ENCODE results near the gene PMAIP1.
"Not testable (repeated sequence)": the region's sequence is repeated elsewhere in the genome, so short reads cannot be mapped to it uniquely, and the experiment has no call there.

PMAIP1 gene

GRCh38 chr18:59899298-59900221 is at the start of gene PMAIP1:
TSS of gene PMAIP1 (plus strand) at chr18:59899996. CDS start at chr18:59900178, 182 bp downstream.
- peaks cover 7% of the 10 kb centered on the region for H3K4me1 ChIP-seq (ENCODE audit: control insufficient read depth, insufficient read depth, low read length)
- peaks cover 27 to 55% of the 10 kb centered on the region in 2 donors for H3K27me3 ChIP-seq (ENCODE audit: control insufficient read depth in 1 of 2, insufficient read depth in 2 of 2, low read length in 2 of 2)
- H3K9ac ChIP-seq (ENCODE audit: low read length in 2 of 2) = peak within 1 kb of the TSS in 1 of 2 donors; percentile 36
- peak within 1 kb of the TSS; percentile 55 to 73 for H3K4me3 ChIP-seq (ENCODE audit: low read length in 2 of 2)
- H3K9me3 ChIP-seq (ENCODE audit: control insufficient read depth in 2 of 2, low read length in 2 of 2) = peaks cover 0 to 5% of the 10 kb centered on the region in 2 donors
- no peaks in the 10 kb centered on the region for H3K36me3 ChIP-seq (ENCODE audit: control insufficient read depth in 2 of 2, insufficient read depth in 2 of 2, low read length in 2 of 2)
- no peak within 1 kb of the TSS for H3K27ac ChIP-seq (ENCODE audit: low read length)

- H3K4me3 ChIP-seq (ENCODE audit: low read length in 2 of 2) = no peak overlapping the region
- no peaks in the 10 kb centered on the region for H3K4me1 ChIP-seq (ENCODE audit: control insufficient read depth, insufficient read depth, low read length)
- no peaks in the 10 kb centered on the region for H3K36me3 ChIP-seq (ENCODE audit: control insufficient read depth in 2 of 2, insufficient read depth in 2 of 2, low read length in 2 of 2)
- H3K27me3 ChIP-seq (ENCODE audit: control insufficient read depth in 1 of 2, insufficient read depth in 2 of 2, low read length in 2 of 2) = peaks cover 0 to 2% of the 10 kb centered on the region in 2 donors
- H3K9ac ChIP-seq (ENCODE audit: low read length in 2 of 2) = no peak overlapping the region
- no peak overlapping the region for H3K27ac ChIP-seq (ENCODE audit: low read length)
- no peaks in the 10 kb centered on the region for H3K9me3 ChIP-seq (ENCODE audit: control insufficient read depth in 2 of 2, low read length in 2 of 2)
Measured at GRCh38 chr18:59851784-59852399, 47.9 kb upstream of the PMAIP1 start.

- no peaks in the 10 kb centered on the region for H3K4me1 ChIP-seq (ENCODE audit: control insufficient read depth, insufficient read depth, low read length)
- H3K9me3 ChIP-seq (ENCODE audit: control insufficient read depth in 2 of 2, low read length in 2 of 2) = no peaks in the 10 kb centered on the region
- peaks cover 0 to 2% of the 10 kb centered on the region in 2 donors for H3K27me3 ChIP-seq (ENCODE audit: control insufficient read depth in 1 of 2, insufficient read depth in 2 of 2, low read length in 2 of 2)
- no peaks in the 10 kb centered on the region for H3K36me3 ChIP-seq (ENCODE audit: control insufficient read depth in 2 of 2, insufficient read depth in 2 of 2, low read length in 2 of 2)
- H3K4me3 ChIP-seq (ENCODE audit: low read length in 2 of 2) = no peak overlapping the region
- no peak overlapping the region for H3K27ac ChIP-seq (ENCODE audit: low read length)
- no peak overlapping the region for H3K9ac ChIP-seq (ENCODE audit: low read length in 2 of 2)
Measured at GRCh38 chr18:59852548-59852947, 47.2 kb upstream of the PMAIP1 start.

- Histone ChIP-seq H3K9me3 (ENCODE audit: control insufficient read depth in 2 of 2, low read length in 2 of 2) (no peaks in the 10 kb centered on the region), H3K9ac (ENCODE audit: low read length in 2 of 2) (no peak overlapping the region), H3K4me1 (ENCODE audit: control insufficient read depth, insufficient read depth, low read length) (no peaks in the 10 kb centered on the region), H3K27ac (ENCODE audit: low read length) (no peak overlapping the region), H3K4me3 (ENCODE audit: low read length in 2 of 2) (no peak overlapping the region), H3K36me3 (ENCODE audit: control insufficient read depth in 2 of 2, insufficient read depth in 2 of 2, low read length in 2 of 2) (no peaks in the 10 kb centered on the region), H3K27me3 (ENCODE audit: control insufficient read depth in 1 of 2, insufficient read depth in 2 of 2, low read length in 2 of 2) (peaks cover 0 to 2% of the 10 kb centered on the region in 2 donors)
Measured at GRCh38 chr18:59853380-59853779, 46.4 kb upstream of the PMAIP1 start.

GRCh38 chr18:59853988-59854387 is 45.8 kb upstream of the PMAIP1 start:
- not testable (repeated sequence) for H3K36me3 ChIP-seq (ENCODE audit: control insufficient read depth in 2 of 2, insufficient read depth in 2 of 2, low read length in 2 of 2); H3K9ac ChIP-seq (ENCODE audit: low read length in 2 of 2); H3K4me1 ChIP-seq (ENCODE audit: control insufficient read depth, insufficient read depth, low read length); H3K9me3 ChIP-seq (ENCODE audit: control insufficient read depth in 2 of 2, low read length in 2 of 2); H3K27ac ChIP-seq (ENCODE audit: low read length); H3K4me3 ChIP-seq (ENCODE audit: low read length in 2 of 2); H3K27me3 ChIP-seq (ENCODE audit: control insufficient read depth in 1 of 2, insufficient read depth in 2 of 2, low read length in 2 of 2)

- Histone ChIP-seq H3K36me3 (ENCODE audit: control insufficient read depth in 2 of 2, insufficient read depth in 2 of 2, low read length in 2 of 2) (no peaks in the 10 kb centered on the region), H3K9ac (ENCODE audit: low read length in 2 of 2) (no peak overlapping the region)
Measured at GRCh38 chr18:59861009-59861408, 38.8 kb upstream of the PMAIP1 start.

GRCh38 chr18:59861963-59862819 is 37.6 kb upstream of the PMAIP1 start:
- H3K27me3 ChIP-seq (ENCODE audit: control insufficient read depth in 1 of 2, insufficient read depth in 2 of 2, low read length in 2 of 2) = peaks cover 2 to 4% of the 10 kb centered on the region in 2 donors
- H3K4me3 ChIP-seq (ENCODE audit: low read length in 2 of 2) = no peak overlapping the region
- no peaks in the 10 kb centered on the region for H3K4me1 ChIP-seq (ENCODE audit: control insufficient read depth, insufficient read depth, low read length)
- H3K36me3 ChIP-seq (ENCODE audit: control insufficient read depth in 2 of 2, insufficient read depth in 2 of 2, low read length in 2 of 2) = no peaks in the 10 kb centered on the region
- H3K9ac ChIP-seq (ENCODE audit: low read length in 2 of 2) = no peak overlapping the region
- no peak overlapping the region for H3K27ac ChIP-seq (ENCODE audit: low read length)
- H3K9me3 ChIP-seq (ENCODE audit: control insufficient read depth in 2 of 2, low read length in 2 of 2) = no peaks in the 10 kb centered on the region

More at GRCh38 chr18:59861009-59861408, 38.8 kb upstream of the PMAIP1 start:
- Histone ChIP-seq H3K27me3 (ENCODE audit: control insufficient read depth in 1 of 2, insufficient read depth in 2 of 2, low read length in 2 of 2) (peaks cover 1 to 4% of the 10 kb centered on the region in 2 donors), H3K27ac (ENCODE audit: low read length) (no peak overlapping the region), H3K4me1 (ENCODE audit: control insufficient read depth, insufficient read depth, low read length) (no peaks in the 10 kb centered on the region), H3K9me3 (ENCODE audit: control insufficient read depth in 2 of 2, low read length in 2 of 2) (no peaks in the 10 kb centered on the region), H3K4me3 (ENCODE audit: low read length in 2 of 2) (no peak overlapping the region)

- Histone ChIP-seq H3K36me3 (ENCODE audit: control insufficient read depth in 2 of 2, insufficient read depth in 2 of 2, low read length in 2 of 2) (no peaks in the 10 kb centered on the region), H3K9ac (ENCODE audit: low read length in 2 of 2) (no peak overlapping the region), H3K27me3 (ENCODE audit: control insufficient read depth in 1 of 2, insufficient read depth in 2 of 2, low read length in 2 of 2) (peaks cover 2 to 4% of the 10 kb centered on the region in 2 donors), H3K9me3 (ENCODE audit: control insufficient read depth in 2 of 2, low read length in 2 of 2) (no peaks in the 10 kb centered on the region), H3K27ac (ENCODE audit: low read length) (no peak overlapping the region), H3K4me3 (ENCODE audit: low read length in 2 of 2) (no peak overlapping the region), H3K4me1 (ENCODE audit: control insufficient read depth, insufficient read depth, low read length) (no peaks in the 10 kb centered on the region)
Measured at GRCh38 chr18:59865241-59865986, 34.4 kb upstream of the PMAIP1 start.

GRCh38 chr18:59866551-59867269 is 33.1 kb upstream of the PMAIP1 start:
- Histone ChIP-seq H3K4me1 (ENCODE audit: control insufficient read depth, insufficient read depth, low read length) (no peaks in the 10 kb centered on the region), H3K4me3 (ENCODE audit: low read length in 2 of 2) (no peak overlapping the region), H3K27ac (ENCODE audit: low read length) (no peak overlapping the region), H3K9me3 (ENCODE audit: control insufficient read depth in 2 of 2, low read length in 2 of 2) (no peaks in the 10 kb centered on the region), H3K9ac (ENCODE audit: low read length in 2 of 2) (no peak overlapping the region), H3K27me3 (ENCODE audit: control insufficient read depth in 1 of 2, insufficient read depth in 2 of 2, low read length in 2 of 2) (peaks cover 2 to 4% of the 10 kb centered on the region in 2 donors), H3K36me3 (ENCODE audit: control insufficient read depth in 2 of 2, insufficient read depth in 2 of 2, low read length in 2 of 2) (no peaks in the 10 kb centered on the region)

Data from stomach smooth muscle (tissue), 2 donors.